Activated CD8-positive, alpha-beta T cell treated with anti-CD3 and anti-CD28 coated beads for 36 hours (primary cell): ENCODE measurements around the gene PRDM5. TPM values are rescaled to one million over a fixed set of nuclear protein-coding genes. Genes with fewer than 3 reads are reported as not detected.

Experiments
- ATAC-seq: fragments of 200-7000 bp; cut with Tn5 transposase; one replicate; pipeline ENCODE4 v1.10.0; 2021; ENCODE audit warnings: mild to moderate bottlenecking, moderate library complexity
- CTCF ChIA-PET: fragments of 350-600 bp; sonication (Branson Sonifier 250); formaldehyde crosslinking; loops from one replicate; lab custom pipeline; 2021; ENCODE audit warnings: antibody characterized with exemption; lab: Charles Lee
- POLR2A ChIA-PET: fragments of 350-600 bp; sonication (Branson Sonifier 250); formaldehyde crosslinking; loops from one replicate; lab custom pipeline; 2021; ENCODE audit warnings: antibody characterized with exemption; lab: Charles Lee
- DNase-seq: peaks from one replicate; pipeline ENCODE4 v3.0.0-alpha.2; 2020
- H3K27ac Mint-ChIP-seq: one replicate; pipeline ENCODE4 v1.8.0; 2021; ENCODE audit warnings: mild to moderate bottlenecking, mixed read lengths
- H3K27me3 Mint-ChIP-seq: one replicate; pipeline ENCODE4 v1.8.0; 2021; ENCODE audit warnings: mixed read lengths
- H3K36me3 Mint-ChIP-seq: one replicate; pipeline ENCODE4 v1.8.0; 2021; ENCODE audit warnings: low read depth, mixed read lengths
- H3K4me1 Mint-ChIP-seq: one replicate; pipeline ENCODE4 v1.8.0; 2021; ENCODE audit warnings: low read depth, mixed read lengths
- H3K4me3 Mint-ChIP-seq: one replicate; pipeline ENCODE4 v1.8.0; 2021; ENCODE audit warnings: mild to moderate bottlenecking, moderate library complexity, mixed read lengths
- H3K9me3 Mint-ChIP-seq: one replicate; pipeline ENCODE4 v1.8.0; 2021; ENCODE audit warnings: mixed read lengths
- CTCF ChIP-seq: fragments of 200-600 bp; IDR thresholded peaks from one replicate; pipeline ENCODE4 v1.8.0; 2022; ENCODE audit warnings: antibody characterized with exemption, mild to moderate bottlenecking
- intact Hi-C: fragments of 100-400 bp; cut with micrococcal nuclease; formaldehyde crosslinking; loops from one replicate; pipeline ENCODE4 v1.10.0; 2022
- total RNA-seq, 2 experiments: library from RNA; stranded (reverse); gene quantifications; one replicate each; pipeline ENCODE4 v1.2.3, GENCODE V29; 2021

The PRDM5 gene
- total RNA-seq, 2 experiments from 2014 or later = 0.51 to 0.52 TPM

GRCh38 chr4:120901731-120902130 lies 20.8 kb downstream of the PRDM5 start:
- no peak for DNase-seq
- POLR2A ChIA-PET = no interaction called here
- no peak for TF ChIP-seq CTCF
- Mint-ChIP-seq H3K27ac (no peak overlapping the region), H3K27me3 (no peaks in the 10 kb centered on the region), H3K36me3 (peaks cover 2% of the 10 kb centered on the region), H3K4me1 (peaks cover 7% of the 10 kb centered on the region), H3K4me3 (no peak overlapping the region), H3K9me3 (no peaks in the 10 kb centered on the region)
- CTCF ChIA-PET = interaction anchor here (1.0 kb wide), 1 partner anchor 17 kb away, joined by 3 read pairs; no protein-coding TSS in a partner anchor
- intact Hi-C loops = no loop called here
- no peak for ATAC-seq

- DNase-seq (no peak), ATAC-seq (no peak)
- no peak for TF ChIP-seq CTCF
- POLR2A ChIA-PET = no interaction called here
- Mint-ChIP-seq H3K27ac (no peak overlapping the region), H3K4me3 (no peak overlapping the region), H3K4me1 (peaks cover 6% of the 10 kb centered on the region), H3K27me3 (peaks cover 7% of the 10 kb centered on the region), H3K36me3 (no peaks in the 10 kb centered on the region), H3K9me3 (no peaks in the 10 kb centered on the region)
- intact Hi-C loops = no loop called here
- CTCF ChIA-PET = interaction anchor here (1.4 kb wide), 1 partner anchor 21 kb away, joined by 5 read pairs; no protein-coding TSS in a partner anchor
These were observed 24.4 kb downstream of the PRDM5 start for GRCh38 chr4:120897981-120898719.

- H3K36me3 Mint-ChIP-seq = peaks cover 3% of the 10 kb centered on the region
- DNase-seq (no peak), ATAC-seq (no peak)
- ChIA-PET CTCF (no interaction called here), POLR2A (no interaction called here)
- H3K4me3 Mint-ChIP-seq = no peak overlapping the region
- H3K9me3 Mint-ChIP-seq = peaks cover 15% of the 10 kb centered on the region
- no peak for TF ChIP-seq CTCF
- H3K27ac Mint-ChIP-seq = no peak overlapping the region
- H3K27me3 Mint-ChIP-seq = peaks cover 7% of the 10 kb centered on the region
- no peaks in the 10 kb centered on the region for H3K4me1 Mint-ChIP-seq
- intact Hi-C loops = no loop called here
These were observed 27.0 kb downstream of the PRDM5 start for GRCh38 chr4:120895554-120895953.

GRCh38 chr4:120893314-120893713 lies 29.2 kb downstream of the PRDM5 start:
- peaks cover 17% of the 10 kb centered on the region for H3K9me3 Mint-ChIP-seq
- intact Hi-C loops = no loop called here

More at GRCh38 chr4:120893314-120893713, 29.2 kb downstream of the PRDM5 start:
- ChIA-PET CTCF (no interaction called here), POLR2A (no interaction called here)
- Mint-ChIP-seq H3K4me3 (no peak overlapping the region), H3K27ac (no peak overlapping the region), H3K4me1 (no peaks in the 10 kb centered on the region), H3K36me3 (peaks cover 3% of the 10 kb centered on the region), H3K27me3 (peaks cover 8% of the 10 kb centered on the region)
- DNase-seq (no peak), ATAC-seq (no peak)
- no peak for TF ChIP-seq CTCF
